ENCODE measurements around the gene GAN.

DNA sequence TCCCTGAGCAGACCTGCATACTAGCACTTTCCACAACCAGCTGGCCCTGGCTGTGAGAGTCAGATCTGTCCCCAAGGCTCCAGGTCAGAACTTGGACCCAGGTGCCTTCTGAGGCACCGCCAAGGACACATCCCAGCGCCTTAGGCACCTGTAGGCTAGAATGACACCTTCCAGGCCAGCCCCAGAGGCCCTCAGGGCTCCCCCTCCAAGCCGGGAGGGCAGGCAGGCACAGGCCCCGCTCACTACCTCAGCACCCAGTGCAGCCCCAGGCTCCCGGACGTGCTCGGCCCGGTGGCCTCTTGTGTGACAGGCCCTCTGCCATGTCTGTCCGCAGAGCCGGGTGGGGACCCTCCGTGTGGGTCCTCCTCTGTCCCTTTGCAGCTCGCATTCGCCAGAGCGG is 73.6 kb downstream of the GAN start:
- TF ChIP-seq, protein P1, sequence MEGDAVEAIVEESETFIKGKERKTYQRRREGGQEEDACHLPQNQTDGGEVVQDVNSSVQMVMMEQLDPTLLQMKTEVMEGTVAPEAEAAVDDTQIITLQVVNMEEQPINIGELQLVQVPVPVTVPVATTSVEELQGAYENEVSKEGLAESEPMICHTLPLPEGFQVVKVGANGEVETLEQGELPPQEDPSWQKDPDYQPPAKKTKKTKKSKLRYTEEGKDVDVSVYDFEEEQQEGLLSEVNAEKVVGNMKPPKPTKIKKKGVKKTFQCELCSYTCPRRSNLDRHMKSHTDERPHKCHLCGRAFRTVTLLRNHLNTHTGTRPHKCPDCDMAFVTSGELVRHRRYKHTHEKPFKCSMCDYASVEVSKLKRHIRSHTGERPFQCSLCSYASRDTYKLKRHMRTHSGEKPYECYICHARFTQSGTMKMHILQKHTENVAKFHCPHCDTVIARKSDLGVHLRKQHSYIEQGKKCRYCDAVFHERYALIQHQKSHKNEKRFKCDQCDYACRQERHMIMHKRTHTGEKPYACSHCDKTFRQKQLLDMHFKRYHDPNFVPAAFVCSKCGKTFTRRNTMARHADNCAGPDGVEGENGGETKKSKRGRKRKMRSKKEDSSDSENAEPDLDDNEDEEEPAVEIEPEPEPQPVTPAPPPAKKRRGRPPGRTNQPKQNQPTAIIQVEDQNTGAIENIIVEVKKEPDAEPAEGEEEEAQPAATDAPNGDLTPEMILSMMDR (IDR thresholded peaks at IDR 0.05; ENCODE audit: insufficient read depth, low read depth, low read length), result no peak
- TF ChIP-seq EZH2 (IDR thresholded peaks at IDR 0.05; ENCODE audit: insufficient read depth, low read length), result no peak

All from astrocyte (in vitro differentiated cells and primary cell).